ENCODE data around the gene PASD1. TPM values are rescaled to one million over a fixed set of nuclear protein-coding genes. Genes with fewer than 3 reads are reported as not detected.
"Not testable (repeated sequence)": the region's sequence is repeated elsewhere in the genome, so short reads cannot be mapped to it uniquely, and the experiment has no call there.

Gene PASD1
- total and polyA plus RNA-seq, 8 donors: 0.04 to 0.20 (median 0.09) TPM; not detected in 3

- no peak overlapping the region for H3K4me3 ChIP-seq
- no peaks in the 10 kb centered on the region for H3K9me3 ChIP-seq
- ATAC-seq (no peak), DNase-seq (no peak)
- TF ChIP-seq, protein P1, sequence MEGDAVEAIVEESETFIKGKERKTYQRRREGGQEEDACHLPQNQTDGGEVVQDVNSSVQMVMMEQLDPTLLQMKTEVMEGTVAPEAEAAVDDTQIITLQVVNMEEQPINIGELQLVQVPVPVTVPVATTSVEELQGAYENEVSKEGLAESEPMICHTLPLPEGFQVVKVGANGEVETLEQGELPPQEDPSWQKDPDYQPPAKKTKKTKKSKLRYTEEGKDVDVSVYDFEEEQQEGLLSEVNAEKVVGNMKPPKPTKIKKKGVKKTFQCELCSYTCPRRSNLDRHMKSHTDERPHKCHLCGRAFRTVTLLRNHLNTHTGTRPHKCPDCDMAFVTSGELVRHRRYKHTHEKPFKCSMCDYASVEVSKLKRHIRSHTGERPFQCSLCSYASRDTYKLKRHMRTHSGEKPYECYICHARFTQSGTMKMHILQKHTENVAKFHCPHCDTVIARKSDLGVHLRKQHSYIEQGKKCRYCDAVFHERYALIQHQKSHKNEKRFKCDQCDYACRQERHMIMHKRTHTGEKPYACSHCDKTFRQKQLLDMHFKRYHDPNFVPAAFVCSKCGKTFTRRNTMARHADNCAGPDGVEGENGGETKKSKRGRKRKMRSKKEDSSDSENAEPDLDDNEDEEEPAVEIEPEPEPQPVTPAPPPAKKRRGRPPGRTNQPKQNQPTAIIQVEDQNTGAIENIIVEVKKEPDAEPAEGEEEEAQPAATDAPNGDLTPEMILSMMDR (IDR thresholded peaks at IDR 0.05): no peak
- H3K4me1 ChIP-seq: no peaks in the 10 kb centered on the region
- intact Hi-C loops (cut with DNase I): no loop called here
- no peak overlapping the region for H3K27ac ChIP-seq
- H3K27me3 ChIP-seq: peaks cover 0 to 19% of the 10 kb centered on the region in 2 donors
- H3K36me3 ChIP-seq: no peaks in the 10 kb centered on the region
Measured at GRCh38 chrX:151692825-151693224, 129.3 kb downstream of the PASD1 start.

DNA sequence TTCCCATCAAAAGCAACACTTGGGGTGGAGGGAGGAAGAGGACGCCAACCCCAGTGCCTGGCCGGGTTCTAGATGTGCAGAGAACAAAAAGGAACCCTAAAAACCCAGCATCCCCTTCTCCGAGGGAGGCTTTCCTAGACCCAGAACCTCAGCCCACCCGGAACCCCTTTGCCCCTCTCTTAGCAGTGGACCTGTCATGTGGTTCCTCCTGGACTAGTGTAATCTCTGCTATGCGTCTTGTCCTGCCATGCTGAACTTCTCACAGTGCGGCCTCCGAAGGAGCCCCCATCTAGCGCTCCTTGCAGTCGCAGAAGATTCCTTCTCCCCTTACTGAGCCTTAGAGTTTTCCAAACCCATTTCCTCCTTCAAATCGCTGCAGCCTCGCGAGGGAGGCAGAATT, 130.6 kb downstream of the PASD1 start:
- intact Hi-C loops (cut with DNase I): no loop called here
- H3K9me3 ChIP-seq: no peaks in the 10 kb centered on the region
- no peaks in the 10 kb centered on the region for H3K4me1 ChIP-seq
- TF ChIP-seq, protein P1 (IDR thresholded peaks at IDR 0.05): no peak
- DNase-seq (no peak), ATAC-seq (no peak)
- no peaks in the 10 kb centered on the region for H3K36me3 ChIP-seq
- peaks cover 0 to 19% of the 10 kb centered on the region in 2 donors for H3K27me3 ChIP-seq
- H3K4me3 ChIP-seq: no peak overlapping the region
- H3K27ac ChIP-seq: no peak overlapping the region

DNA sequence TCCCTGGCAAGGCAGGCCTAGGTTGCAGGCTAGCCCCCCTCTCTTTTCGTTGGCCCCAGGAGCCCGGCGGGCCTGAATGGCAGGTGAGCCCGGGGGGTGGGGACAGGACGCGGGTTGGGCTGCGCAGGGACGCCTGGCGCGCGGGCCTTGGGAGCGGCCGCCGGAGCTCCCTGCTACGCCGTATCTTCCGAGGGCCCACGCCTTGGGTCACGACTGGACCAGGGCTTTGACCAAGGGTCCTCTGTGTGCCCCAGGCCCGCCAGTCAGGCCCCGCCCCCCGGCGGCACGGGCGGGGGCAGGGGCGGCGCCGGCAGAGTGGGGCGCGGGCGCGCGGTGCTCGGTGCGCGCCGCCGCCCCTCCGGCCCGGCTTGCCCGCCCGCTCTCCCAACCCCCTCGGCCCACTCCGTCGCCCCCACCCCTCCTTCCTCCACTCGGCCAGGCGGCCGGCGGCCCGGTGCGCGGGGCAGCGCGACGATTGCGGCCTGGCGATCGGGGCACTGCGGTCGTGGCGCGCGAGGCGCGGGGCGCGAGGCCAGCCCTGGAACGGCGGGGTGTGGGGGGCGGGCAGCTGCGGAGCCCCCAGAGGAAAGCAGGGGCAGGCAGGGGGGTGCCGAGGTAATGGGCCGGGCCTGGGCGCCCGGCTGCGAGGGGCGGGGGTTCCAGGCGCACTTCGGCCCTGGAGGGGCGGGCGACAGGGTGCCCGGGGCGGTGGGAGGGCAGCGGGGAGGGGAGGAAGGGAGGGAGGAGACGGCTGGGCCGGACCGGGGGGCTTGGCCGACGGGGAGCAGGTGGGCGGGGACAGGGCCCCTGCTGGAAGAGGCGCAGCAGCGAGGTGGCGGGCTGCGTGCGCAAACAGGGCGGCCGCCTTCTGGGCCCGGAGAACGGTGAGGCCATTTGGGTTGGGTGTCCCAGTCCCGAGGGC, 131.4 kb downstream of the PASD1 start, which contains the start of gene PRRG3:
PRRG3 (plus strand) TSS at position 798 of the 922 bp plus-strand sequence. CDS start 3,357 bp downstream, outside the sequence.
- no peaks in the 10 kb centered on the region for H3K36me3 ChIP-seq
- ATAC-seq (no peak), DNase-seq (peak in 1 of 4 donors; percentile 52)
- H3K27me3 ChIP-seq: peaks cover 0 to 19% of the 10 kb centered on the region in 2 donors
- no peak within 1 kb of the TSS for H3K4me3 ChIP-seq
- H3K9me3 ChIP-seq: no peaks in the 10 kb centered on the region
- intact Hi-C loops (cut with DNase I): no loop called here
- no peak within 1 kb of the TSS for H3K27ac ChIP-seq
- TF ChIP-seq, protein P1 (IDR thresholded peaks at IDR 0.05): no peak
- H3K4me1 ChIP-seq: no peaks in the 10 kb centered on the region

DNA sequence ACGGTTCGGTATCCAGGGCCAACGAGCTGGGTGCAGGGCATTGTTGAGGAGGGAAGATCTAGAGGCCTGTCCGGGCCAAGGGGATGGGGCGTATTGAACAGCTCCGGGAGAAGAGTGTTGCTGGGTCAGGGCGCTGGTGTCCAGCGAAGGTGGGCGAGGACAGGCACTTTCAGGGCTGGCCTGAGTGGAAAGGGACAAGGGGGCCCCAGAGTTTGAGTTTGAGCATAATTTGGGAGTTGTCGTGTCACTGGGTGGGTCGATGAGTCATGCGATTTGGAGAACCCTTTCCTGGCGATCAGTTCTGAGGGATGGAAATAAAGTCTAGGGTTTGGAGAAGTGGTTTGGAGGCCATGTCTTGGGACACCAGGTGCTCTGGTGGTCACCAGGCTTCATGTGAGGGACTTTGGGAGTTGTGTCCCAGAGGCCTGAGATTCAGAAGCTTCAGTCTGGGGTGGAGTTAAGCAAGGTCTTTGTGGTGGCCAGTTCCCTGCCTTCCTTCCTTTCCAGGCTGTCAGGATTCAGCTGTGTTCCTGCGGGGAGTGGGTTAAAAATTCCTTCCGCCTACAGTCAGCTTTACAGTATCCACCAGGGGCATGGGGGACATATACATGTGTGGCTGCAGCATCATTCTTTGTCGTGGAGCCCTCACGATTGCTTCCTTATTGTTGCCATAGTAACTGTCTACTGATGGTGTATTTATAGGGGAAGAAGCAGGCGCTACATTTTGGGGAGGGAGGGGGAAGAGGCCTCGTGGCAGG, 132.3 kb downstream of the PASD1 start:
- Histone ChIP-seq H3K4me1 (no peaks in the 10 kb centered on the region), H3K9me3 (no peaks in the 10 kb centered on the region), H3K27me3 (peaks cover 0 to 19% of the 10 kb centered on the region in 2 donors), H3K27ac (no peak overlapping the region), H3K4me3 (no peak overlapping the region), H3K36me3 (no peaks in the 10 kb centered on the region)
- DNase-seq: no peak
- intact Hi-C loops (cut with DNase I): no loop called here
- TF ChIP-seq, protein P1 (IDR thresholded peaks at IDR 0.05): no peak
- ATAC-seq: no peak

DNA sequence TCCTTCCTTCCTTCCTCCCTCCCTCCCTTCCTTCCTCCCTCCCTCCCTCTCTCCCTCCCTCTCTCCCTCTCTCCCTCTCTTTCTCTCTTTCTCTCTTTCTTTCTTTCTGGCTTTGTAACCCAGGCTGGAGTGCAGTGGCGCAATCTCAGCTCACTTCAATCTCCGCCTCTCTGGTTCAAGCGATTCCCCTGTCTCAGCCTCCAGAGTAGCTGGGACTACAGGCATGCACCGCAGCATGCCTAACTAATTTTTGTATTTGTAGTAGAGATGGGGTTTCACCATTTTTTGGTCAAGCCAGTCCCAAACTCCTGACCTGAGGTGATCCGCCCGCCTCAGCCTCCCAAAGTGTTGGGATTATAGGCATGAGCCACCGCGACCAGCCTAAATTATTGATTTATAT, 133.6 kb downstream of the PASD1 start:
- H3K4me1 ChIP-seq; H3K36me3 ChIP-seq; H3K27ac ChIP-seq; intact Hi-C loops (cut with DNase I); H3K9me3 ChIP-seq; DNase-seq; ATAC-seq; H3K4me3 ChIP-seq: not testable (repeated sequence)
- peaks cover 0 to 19% of the 10 kb centered on the region in 2 donors for H3K27me3 ChIP-seq

All from left lung (tissue), 10 donors.